B cell (primary cell): ENCODE results near the gene ADSS1. TPM values are rescaled to one million over a fixed set of nuclear protein-coding genes. Genes with fewer than 3 reads are reported as not detected.

Source experiments
- ATAC-seq: fragments of 200-7000 bp; cut with Tn5 transposase; one replicate; pipeline ENCODE4 v1.10.0; 2021; ENCODE audit warnings: low read depth, mild to moderate bottlenecking, moderate number of reproducible peaks, moderate library complexity
- CTCF ChIA-PET: fragments of 350-600 bp; sonication (Branson Sonifier 250); formaldehyde crosslinking; loops from one replicate; lab custom pipeline; 2021; ENCODE audit warnings: antibody characterized with exemption, inconsistent platforms; lab: Charles Lee
- POLR2A ChIA-PET: fragments of 350-600 bp; sonication (Branson Sonifier 250); formaldehyde crosslinking; loops from one replicate; lab custom pipeline; 2021; ENCODE audit warnings: antibody characterized with exemption; lab: Charles Lee
- DNase-seq: peaks from one replicate; pipeline ENCODE4 v3.0.0; 2013
- H2AFZ ChIP-seq: 2 replicates; pipeline ENCODE4 v1.6.1; 2012; ENCODE audit warnings: mild to moderate bottlenecking, low read depth, low read length; ENCODE audit not compliant: insufficient read depth, poor library complexity, severe bottlenecking
- H3K27ac ChIP-seq, 2 donors: 1 replicate in 1 of 2; 2 replicates in 1 of 2; pipeline ENCODE4 v1.5.1; 2012 to 2013; ENCODE audit warnings: low read length in 2 of 2, mild to moderate bottlenecking in 2 of 2, moderate library complexity in 1 of 2
- H3K27me3 ChIP-seq, 4 experiments: fragments of 200-600 bp in 1 of 4; sonication (generic) in 1 of 4; replicated peaks in 1 of 4; 1 replicate in 2 of 4; 2 replicates in 2 of 4; pipeline versions ENCODE4 v1.6.1 to v1.7.0; 2013 to 2016; ENCODE audit warnings: low read length in 3 of 4, mild to moderate bottlenecking in 2 of 4, mixed read lengths in 1 of 4, moderate library complexity in 1 of 4; ENCODE audit not compliant: insufficient read depth in 4 of 4, control insufficient read depth in 3 of 4; ENCODE audit errors: control extremely low read depth in 1 of 4
- H3K36me3 ChIP-seq, 2 experiments: replicated peaks in 1 of 2; 1 replicate in 1 of 2; 2 replicates in 1 of 2; pipeline versions ENCODE4 v1.6.1 to v1.7.1; 2013; ENCODE audit warnings: low read length in 1 of 2; ENCODE audit not compliant: insufficient read depth in 2 of 2, control insufficient read depth in 1 of 2; ENCODE audit errors: control extremely low read depth in 1 of 2, extremely low read depth in 1 of 2
- H3K4me1 ChIP-seq, 2 donors: fragments of 200-600 bp in 1 of 2; sonication (generic) in 1 of 2; 1 replicate in 1 of 2; 2 replicates in 1 of 2; pipeline versions ENCODE4 v1.5.1 to v1.6.1; 2013 to 2017; ENCODE audit warnings: low read length in 2 of 2; ENCODE audit not compliant: control insufficient read depth in 2 of 2, insufficient read depth in 2 of 2
- H3K4me2 ChIP-seq: replicated peaks from 2 replicates; pipeline ENCODE3; 2012; ENCODE audit warnings: mild to moderate bottlenecking, low read depth, low read length; ENCODE audit not compliant: poor library complexity, severe bottlenecking
- H3K4me3 ChIP-seq, 5 experiments: fragments of 200-600 bp in 1 of 5; sonication (generic) in 1 of 5; 1 replicate in 3 of 5; 2 replicates in 2 of 5; pipeline versions ENCODE4 v1.5.1 to v1.7.0; 2011 to 2016; ENCODE audit warnings: low read length in 4 of 5, mild to moderate bottlenecking in 4 of 5, low read depth in 2 of 5, control low read depth in 1 of 5, moderate library complexity in 1 of 5; ENCODE audit not compliant: insufficient read depth in 1 of 5; ENCODE audit errors: control extremely low read depth in 1 of 5, extremely low read depth in 1 of 5
- H3K79me2 ChIP-seq: fragments of 200-600 bp; sonication (generic); one replicate; pipeline ENCODE4 v1.6.0; 2016; ENCODE audit warnings: low read length; ENCODE audit not compliant: control insufficient read depth, insufficient read depth
- H3K9ac ChIP-seq: fragments of 200-600 bp; sonication (generic); 2 replicates; pipeline ENCODE4 v1.6.1; 2017; ENCODE audit warnings: mild to moderate bottlenecking, low read length, moderate library complexity
- H3K9me3 ChIP-seq, 3 donors: one replicate each; pipeline versions ENCODE4 v1.6.1 to v1.7.1; 2013; ENCODE audit warnings: low read length in 2 of 3; ENCODE audit not compliant: control insufficient read depth in 2 of 3, insufficient read depth in 1 of 3; ENCODE audit errors: control extremely low read depth in 1 of 3
- H4K20me1 ChIP-seq: 2 replicates; pipeline ENCODE4 v1.6.0; 2012; ENCODE audit warnings: mild to moderate bottlenecking, low read length; ENCODE audit not compliant: insufficient read depth, control insufficient read depth, poor library complexity, severe bottlenecking
- H3K27ac Mint-ChIP-seq: one replicate; pipeline ENCODE4 v1.8.0; 2021; ENCODE audit warnings: mixed read lengths
- H3K27me3 Mint-ChIP-seq: one replicate; pipeline ENCODE4 v1.8.0; 2021; ENCODE audit warnings: mixed read lengths
- H3K4me1 Mint-ChIP-seq: one replicate; pipeline ENCODE4 v1.8.0; 2021; ENCODE audit warnings: mixed read lengths
- H3K4me3 Mint-ChIP-seq: one replicate; pipeline ENCODE4 v1.8.0; 2021; ENCODE audit warnings: mixed read lengths
- H3K9me3 Mint-ChIP-seq: one replicate; pipeline ENCODE4 v1.8.0; 2022; ENCODE audit warnings: mixed read lengths; ENCODE audit not compliant: insufficient read depth
- EZH2 ChIP-seq: IDR thresholded peaks from 2 replicates; pipeline ENCODE4 v1.6.1; 2012; ENCODE audit warnings: borderline replicate concordance, low read depth, mild to moderate bottlenecking, moderate library complexity, low read length; ENCODE audit not compliant: insufficient read depth, poor library complexity, severe bottlenecking
- WGBS: methylation state at CpG from one replicate; pipeline ENCODE4 v1.1.5; 2013; ENCODE audit warnings: missing lambda C conversion rate; ENCODE audit not compliant: insufficient coverage; 5-methylcytosine and 5-hydroxymethylcytosine counted together
- intact Hi-C: fragments of 100-400 bp; cut with micrococcal nuclease; formaldehyde crosslinking; loops from one replicate; pipeline ENCODE4 v1.10.0; 2022
- polyA plus RNA-seq: library from polyadenylated mRNA; depleted of rRNA; stranded (reverse); fragments of >200 nt; gene quantifications from 2 replicates; pipeline ENCODE4 v1.2.3, GENCODE V29; 2012
- total RNA-seq, 2 donors: library from RNA; stranded (reverse); fragments of 120-200 nt in 1 of 2; gene quantifications; 1 replicate in 1 of 2; 2 replicates in 1 of 2; pipeline versions ENCODE4 v1.2.3 to v1.2.4, GENCODE V29; 2013 to 2022
- TF ChIP-seq, protein P1 (sequence below): fragments of 200-600 bp; IDR thresholded peaks from one replicate; pipeline ENCODE4 v1.8.0; 2022; ENCODE audit warnings: antibody characterized with exemption, mild to moderate bottlenecking

ADSS1 gene
- total and polyA plus RNA-seq, 2 donors (not counting 1 experiment from before 2014, with no cell fraction given), result 0.33 to 1.7 TPM

DNA sequence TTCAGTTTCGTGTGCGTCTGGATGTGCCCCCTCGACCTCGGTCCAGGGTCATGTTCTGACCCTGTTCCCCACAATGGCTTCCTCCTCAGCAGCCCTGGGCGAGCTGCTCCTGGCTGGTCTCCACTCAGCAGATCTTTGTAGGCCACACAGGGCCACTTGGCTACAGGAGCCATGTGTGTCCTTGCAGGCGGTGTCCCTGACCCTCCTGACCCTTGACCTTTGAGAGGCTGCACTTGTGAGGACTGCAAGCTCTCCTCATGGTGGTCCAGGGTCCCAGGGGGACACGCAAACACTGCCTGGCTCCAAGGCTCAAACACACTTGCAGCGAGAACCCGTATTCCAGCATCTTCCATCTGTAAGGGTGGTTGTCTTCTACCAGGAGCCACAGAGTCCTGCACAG lies 21.4 kb downstream of the ADSS1 start:
- Histone ChIP-seq H3K9ac (no peak overlapping the region), H3K4me2 (no peak overlapping the region), H2AFZ (no peak overlapping the region), H4K20me1 (no peaks in the 10 kb centered on the region), H3K27ac (no peak overlapping the region), H3K27me3 (no peaks in the 10 kb centered on the region), H3K4me1 (peaks cover 0 to 3% of the 10 kb centered on the region in 2 donors), H3K4me3 (no peak overlapping the region), H3K36me3 (no peaks in the 10 kb centered on the region), H3K9me3 (peaks cover 0 to under 1% (median 0%) of the 10 kb centered on the region in 3 donors), H3K79me2 (peaks cover 1% of the 10 kb centered on the region)
- Mint-ChIP-seq H3K4me3 (no peak overlapping the region), H3K4me1 (no peaks in the 10 kb centered on the region), H3K9me3 (no peaks in the 10 kb centered on the region), H3K27ac (no peak overlapping the region), H3K27me3 (no peaks in the 10 kb centered on the region)
- no peak for TF ChIP-seq EZH2
- TF ChIP-seq, protein P1, sequence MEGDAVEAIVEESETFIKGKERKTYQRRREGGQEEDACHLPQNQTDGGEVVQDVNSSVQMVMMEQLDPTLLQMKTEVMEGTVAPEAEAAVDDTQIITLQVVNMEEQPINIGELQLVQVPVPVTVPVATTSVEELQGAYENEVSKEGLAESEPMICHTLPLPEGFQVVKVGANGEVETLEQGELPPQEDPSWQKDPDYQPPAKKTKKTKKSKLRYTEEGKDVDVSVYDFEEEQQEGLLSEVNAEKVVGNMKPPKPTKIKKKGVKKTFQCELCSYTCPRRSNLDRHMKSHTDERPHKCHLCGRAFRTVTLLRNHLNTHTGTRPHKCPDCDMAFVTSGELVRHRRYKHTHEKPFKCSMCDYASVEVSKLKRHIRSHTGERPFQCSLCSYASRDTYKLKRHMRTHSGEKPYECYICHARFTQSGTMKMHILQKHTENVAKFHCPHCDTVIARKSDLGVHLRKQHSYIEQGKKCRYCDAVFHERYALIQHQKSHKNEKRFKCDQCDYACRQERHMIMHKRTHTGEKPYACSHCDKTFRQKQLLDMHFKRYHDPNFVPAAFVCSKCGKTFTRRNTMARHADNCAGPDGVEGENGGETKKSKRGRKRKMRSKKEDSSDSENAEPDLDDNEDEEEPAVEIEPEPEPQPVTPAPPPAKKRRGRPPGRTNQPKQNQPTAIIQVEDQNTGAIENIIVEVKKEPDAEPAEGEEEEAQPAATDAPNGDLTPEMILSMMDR, result no peak
- 85% methylated on average over 7 of the region's 9 CpGs for WGBS
- ATAC-seq (no peak), DNase-seq (no peak)
- ChIA-PET POLR2A (no interaction called here), CTCF (no interaction called here)
- intact Hi-C loops, result no loop called here

DNA sequence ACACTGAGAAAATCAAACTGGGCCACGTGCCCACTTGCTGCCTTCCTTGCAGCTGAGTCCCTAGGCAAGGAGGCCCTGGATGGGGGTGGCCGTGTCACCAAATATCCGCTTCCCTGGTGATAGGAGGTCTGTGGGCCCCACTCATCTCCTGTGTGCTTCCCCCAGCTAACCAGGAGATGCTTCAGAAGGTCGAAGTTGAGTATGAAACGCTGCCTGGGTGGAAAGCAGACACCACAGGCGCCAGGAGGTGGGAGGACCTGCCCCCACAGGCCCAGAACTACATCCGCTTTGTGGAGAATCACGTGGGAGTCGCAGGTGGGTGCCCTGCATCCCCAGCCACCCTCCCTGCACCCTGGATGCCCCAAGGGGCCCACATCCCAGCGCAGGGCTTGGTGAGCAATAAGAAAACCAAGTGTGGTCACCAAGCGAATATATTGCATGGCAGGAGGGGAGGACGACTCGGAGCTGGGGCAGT lies 22.1 kb downstream of the ADSS1 start:
- CTCF ChIA-PET, result no interaction called here

More for the DNA sequence above, 22.1 kb downstream of the ADSS1 start:
- Mint-ChIP-seq H3K9me3 (no peaks in the 10 kb centered on the region), H3K4me1 (peaks cover 3% of the 10 kb centered on the region), H3K27me3 (no peaks in the 10 kb centered on the region), H3K4me3 (no peak overlapping the region), H3K27ac (no peak overlapping the region)
- intact Hi-C loops, result no loop called here
- no peak overlapping the region for H3K27ac ChIP-seq
- ATAC-seq (no peak), DNase-seq (no peak)
- TF ChIP-seq, protein P1, result no peak
- TF ChIP-seq EZH2, result no peak
- H3K4me2 ChIP-seq, result no peak overlapping the region
- H3K9ac ChIP-seq, result no peak overlapping the region
- H3K27me3 ChIP-seq, result no peaks in the 10 kb centered on the region
- peaks cover 0 to 4% (median 0%) of the 10 kb centered on the region in 3 donors for H3K9me3 ChIP-seq
- no peaks in the 10 kb centered on the region for H3K36me3 ChIP-seq
- 81% methylated on average over 8 of the region's 13 CpGs for WGBS
- H3K4me3 ChIP-seq, result no peak overlapping the region
- POLR2A ChIA-PET, result no interaction called here
- peaks cover 3% of the 10 kb centered on the region for H3K79me2 ChIP-seq
- H4K20me1 ChIP-seq, result no peaks in the 10 kb centered on the region
- H3K4me1 ChIP-seq, result peaks cover 0 to 3% of the 10 kb centered on the region in 2 donors
- H2AFZ ChIP-seq, result no peak overlapping the region
